Fibroblast of upper back skin (primary cell): ENCODE data around the gene ACSM3.

ENCODE experiments used
- DNase-seq: peaks from one replicate; pipeline ENCODE4 v3.0.0-alpha.2; 2013

Gene ACSM3

DNA sequence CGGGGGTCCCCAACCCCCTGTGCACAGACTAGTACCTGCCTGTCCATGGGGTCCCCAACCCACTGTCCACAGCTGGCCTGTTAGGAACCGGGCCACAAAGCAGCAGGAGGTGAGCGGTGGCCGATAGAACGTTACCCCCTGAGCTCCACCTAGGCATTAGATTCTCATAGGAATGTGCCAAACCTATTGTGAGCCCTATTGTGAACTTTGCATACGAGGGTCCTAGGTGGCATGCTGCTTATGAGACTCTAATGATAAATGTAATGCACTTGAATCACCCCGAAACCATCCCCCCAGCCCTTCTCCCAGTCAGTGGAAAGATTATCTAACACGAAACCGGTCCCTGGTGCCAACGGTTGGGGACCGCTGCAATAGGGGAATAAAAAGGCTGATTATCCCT lies 44.0 kb downstream of the ACSM3 start:
- no peak for DNase-seq

DNA sequence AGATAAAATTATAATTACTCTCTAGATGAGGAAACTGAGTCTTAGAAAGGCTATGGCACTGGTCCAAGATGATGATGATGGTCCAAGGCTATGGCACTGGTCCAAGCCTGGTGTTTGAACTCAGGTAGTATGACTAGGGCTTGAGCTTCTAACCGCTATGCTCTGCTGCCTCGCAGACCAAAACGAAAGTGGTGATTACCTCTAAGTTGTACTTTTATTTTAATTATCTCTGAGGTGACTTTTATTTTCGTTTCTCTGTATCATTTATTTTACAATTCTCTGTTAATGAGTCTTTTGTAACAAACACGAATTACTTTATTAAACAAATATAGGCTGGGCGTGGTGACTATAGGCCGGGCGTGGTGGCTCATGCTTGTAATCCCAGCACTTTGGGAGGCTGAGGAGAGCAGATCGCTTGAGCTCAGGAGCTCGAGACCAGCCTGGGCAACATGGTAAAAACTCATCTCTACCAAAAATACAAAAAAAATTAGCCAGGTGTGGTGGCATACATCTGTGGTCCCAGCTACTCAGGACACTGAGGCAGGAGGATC lies 48.1 kb downstream of the ACSM3 start:
- no peak for DNase-seq

GRCh38 chr16:20812510-20812909 lies 48.7 kb downstream of the ACSM3 start:
- no peak for DNase-seq

DNA sequence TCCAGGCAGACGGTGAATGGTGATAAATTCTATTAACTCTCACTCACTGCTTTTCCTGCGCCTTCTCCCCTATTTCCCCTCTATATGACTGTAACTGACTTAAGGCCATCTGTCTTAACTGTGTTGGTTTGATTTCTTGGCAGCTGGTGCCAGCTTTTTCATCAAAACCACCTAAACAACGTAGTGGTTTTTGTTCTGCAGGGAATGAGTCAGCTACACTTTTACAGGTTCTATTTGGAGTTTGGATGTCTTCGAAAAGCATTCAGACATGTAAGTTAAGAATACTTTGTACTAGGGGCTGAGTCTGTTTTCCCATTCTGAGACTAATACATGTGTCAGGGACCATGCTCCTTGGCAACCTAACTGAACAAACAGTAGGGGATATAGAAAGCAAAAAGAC lies 51.0 kb downstream of the ACSM3 start:
- DNase-seq: no peak

GRCh38 chr16:20818929-20819585 lies 55.2 kb downstream of the ACSM3 start:
- no peak for DNase-seq

- DNase-seq: no peak
Observed at GRCh38 chr16:20821682-20822081, 57.9 kb downstream of the ACSM3 start.

GRCh38 chr16:20822521-20823325 lies 58.9 kb downstream of the ACSM3 start:
- no peak for DNase-seq

DNA sequence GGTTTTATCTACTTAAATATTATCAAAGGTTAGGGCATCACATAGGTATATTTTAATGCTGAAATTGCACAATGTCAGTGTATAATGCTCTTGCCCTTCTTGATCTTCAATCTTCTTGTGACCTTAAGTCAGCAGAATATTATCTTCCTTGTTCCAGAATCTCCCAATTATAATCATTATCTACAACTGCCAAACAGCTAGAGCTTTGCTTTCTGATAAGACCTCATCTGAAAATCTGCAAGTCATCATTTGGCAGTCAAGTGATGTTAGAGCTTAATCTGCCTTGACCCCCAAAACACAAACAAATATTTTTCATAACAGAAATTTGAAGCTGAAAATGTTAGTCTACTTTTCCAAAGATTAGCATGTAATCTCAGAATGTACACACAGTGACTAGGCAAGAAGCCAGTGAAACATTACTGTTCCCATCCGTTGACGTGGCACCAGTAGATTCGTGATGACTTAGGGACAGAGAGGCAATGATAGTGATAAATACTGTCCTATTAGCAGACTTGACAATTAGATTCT lies 62.3 kb downstream of the ACSM3 start:
- no peak for DNase-seq

GRCh38 chr16:20829536-20829935 lies 65.7 kb downstream of the ACSM3 start:
- no peak for DNase-seq

DNA sequence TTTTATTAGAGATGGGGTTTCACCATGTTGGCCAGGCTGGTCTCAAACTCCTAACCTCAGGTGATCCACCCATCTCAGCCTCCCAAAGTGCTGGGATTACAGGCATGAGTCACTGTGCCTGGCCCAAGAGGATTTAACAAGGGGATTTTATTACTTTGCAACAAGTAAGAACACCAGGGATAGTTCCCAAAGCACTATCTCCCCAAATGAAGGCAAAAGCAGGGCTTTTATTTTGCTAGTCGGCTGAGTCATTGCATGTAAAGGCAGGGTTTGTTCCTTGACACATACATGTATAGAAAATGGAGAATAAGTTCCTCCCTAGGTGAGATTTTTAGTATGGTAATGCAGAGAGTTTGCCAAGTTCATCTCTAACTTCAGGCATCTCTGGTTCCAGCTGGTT lies 66.6 kb downstream of the ACSM3 start:
- DNase-seq: no peak

GRCh38 chr16:20833086-20833485 lies 69.3 kb downstream of the ACSM3 start:
- DNase-seq: no peak

- DNase-seq: no peak
Observed at GRCh38 chr16:20838240-20838639, 74.4 kb downstream of the ACSM3 start.

DNA sequence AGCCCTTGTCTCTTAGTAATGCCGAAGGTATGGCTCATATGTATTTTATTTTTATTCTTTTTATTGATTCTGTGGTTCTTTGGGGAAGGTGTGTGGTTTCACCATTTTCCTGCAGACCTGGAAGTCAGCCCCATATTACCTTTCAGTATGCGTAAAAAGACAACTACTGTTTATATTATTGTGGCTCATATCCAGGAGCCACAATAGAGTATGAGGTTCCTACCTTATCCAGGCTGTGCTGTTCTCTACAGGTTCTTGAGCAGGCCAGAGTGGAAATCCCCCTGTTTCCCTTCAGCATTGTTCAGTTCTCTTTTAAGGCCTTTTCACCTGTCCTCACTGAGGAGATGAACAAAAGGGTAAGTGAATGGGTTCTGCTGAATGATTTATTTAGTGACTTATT lies 75.7 kb downstream of the ACSM3 start:
- DNase-seq: no peak

GRCh38 chr16:20844054-20844453 lies 80.2 kb downstream of the ACSM3 start:
- no peak for DNase-seq

- no peak for DNase-seq
Observed at GRCh38 chr16:20844588-20844987, 80.8 kb downstream of the ACSM3 start.

DNA sequence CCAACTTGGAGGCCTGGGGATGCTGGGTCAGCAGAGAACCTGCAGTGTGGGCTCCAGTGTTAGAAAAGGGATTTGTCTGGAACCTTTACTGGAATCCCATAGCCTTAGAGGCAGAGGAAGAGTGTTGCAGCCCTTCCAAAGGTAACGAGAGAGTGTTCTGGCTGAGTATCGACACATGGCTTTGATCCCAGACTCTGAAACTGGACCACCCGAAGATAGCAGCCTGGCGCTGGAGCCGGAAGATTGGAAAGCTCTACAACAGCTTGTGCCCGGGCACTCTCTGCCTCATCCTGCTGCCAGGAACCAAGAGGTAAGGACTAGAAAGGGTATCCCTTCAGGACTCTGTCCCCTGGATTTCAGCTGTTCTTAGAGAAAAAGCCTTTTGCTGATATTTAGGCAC lies 82.2 kb downstream of the ACSM3 start:
- DNase-seq: no peak

GRCh38 chr16:20846551-20846950 lies 82.7 kb downstream of the ACSM3 start:
- DNase-seq: no peak
